Fibroblast of lung (primary cell): ENCODE data around the gene PROB1.

Source experiments
- EZH2 ChIP-seq: IDR thresholded peaks from 2 replicates; pipeline ENCODE4 v1.5.1; 2012; ENCODE audit warnings: low read length, control low read depth, mild to moderate bottlenecking; ENCODE audit errors: missing control alignments
- TF ChIP-seq, protein P1 (sequence below), 2 donors: IDR thresholded peaks in 1 of 2; conservative IDR thresholded peaks in 1 of 2; 1 replicate in 1 of 2; 2 replicates in 1 of 2; pipeline ENCODE4 v1.5.1; 2011 to 2012; ENCODE audit warnings: low read length in 2 of 2, control low read depth in 1 of 2, inconsistent platforms in 1 of 2, low read depth in 1 of 2, mild to moderate bottlenecking in 1 of 2

DNA sequence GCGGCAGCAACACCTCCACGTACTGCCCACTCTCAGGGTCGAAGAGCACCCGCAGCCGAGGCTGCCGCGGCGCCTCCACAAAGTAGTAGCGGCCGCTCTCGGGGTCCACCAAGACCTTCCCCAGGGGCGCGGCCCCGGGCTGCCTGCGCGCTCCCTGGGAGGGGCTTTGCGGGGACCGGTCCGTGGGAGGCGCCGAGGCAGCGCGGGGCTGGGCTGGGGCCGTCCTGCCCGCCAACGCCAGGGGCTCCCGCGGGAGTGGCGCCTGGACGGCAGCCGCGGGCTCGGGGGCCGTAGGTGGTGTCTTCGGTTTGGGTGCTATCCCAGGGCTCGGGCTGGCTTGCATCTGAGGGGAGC lies 2.6 kb downstream of the PROB1 start:
- TF ChIP-seq, protein P1, sequence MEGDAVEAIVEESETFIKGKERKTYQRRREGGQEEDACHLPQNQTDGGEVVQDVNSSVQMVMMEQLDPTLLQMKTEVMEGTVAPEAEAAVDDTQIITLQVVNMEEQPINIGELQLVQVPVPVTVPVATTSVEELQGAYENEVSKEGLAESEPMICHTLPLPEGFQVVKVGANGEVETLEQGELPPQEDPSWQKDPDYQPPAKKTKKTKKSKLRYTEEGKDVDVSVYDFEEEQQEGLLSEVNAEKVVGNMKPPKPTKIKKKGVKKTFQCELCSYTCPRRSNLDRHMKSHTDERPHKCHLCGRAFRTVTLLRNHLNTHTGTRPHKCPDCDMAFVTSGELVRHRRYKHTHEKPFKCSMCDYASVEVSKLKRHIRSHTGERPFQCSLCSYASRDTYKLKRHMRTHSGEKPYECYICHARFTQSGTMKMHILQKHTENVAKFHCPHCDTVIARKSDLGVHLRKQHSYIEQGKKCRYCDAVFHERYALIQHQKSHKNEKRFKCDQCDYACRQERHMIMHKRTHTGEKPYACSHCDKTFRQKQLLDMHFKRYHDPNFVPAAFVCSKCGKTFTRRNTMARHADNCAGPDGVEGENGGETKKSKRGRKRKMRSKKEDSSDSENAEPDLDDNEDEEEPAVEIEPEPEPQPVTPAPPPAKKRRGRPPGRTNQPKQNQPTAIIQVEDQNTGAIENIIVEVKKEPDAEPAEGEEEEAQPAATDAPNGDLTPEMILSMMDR (conservative IDR thresholded peaks at IDR 0.05 in 1 of 2, IDR thresholded peaks at IDR 0.05 in 1 of 2; ENCODE audit: low read depth in 1 of 2, low read length in 2 of 2) = no peak
- no peak for TF ChIP-seq EZH2
